DND-41 (cell line): ENCODE data around the gene TAS2R46.

Experiments
- ATAC-seq: fragments of 200-7000 bp; cut with Tn5 transposase; 3 replicates; pipeline ENCODE4 v1.9.1; 2021; ENCODE audit warnings: low read depth; ENCODE audit not compliant: insufficient read depth
- DNase-seq: peaks from one replicate; pipeline ENCODE4 v3.0.0-alpha.2; 2020
- H2AFZ ChIP-seq: 2 replicates; pipeline ENCODE4 v1.6.0; 2012; ENCODE audit warnings: low read depth, low read length
- H3K27ac ChIP-seq: 2 replicates; pipeline ENCODE4 v1.5.1; 2012; ENCODE audit warnings: low read length, inconsistent platforms
- H3K27me3 ChIP-seq: fragments of 200-600 bp; sonication (generic); 2 replicates; pipeline ENCODE4 v1.6.0; 2012; ENCODE audit warnings: low read length, mild to moderate bottlenecking, inconsistent platforms; ENCODE audit not compliant: insufficient read depth, poor library complexity
- H3K36me3 ChIP-seq: 2 replicates; pipeline ENCODE4 v1.5.1; 2012; ENCODE audit warnings: low read length, inconsistent platforms; ENCODE audit not compliant: insufficient read depth
- H3K4me1 ChIP-seq: 2 replicates; pipeline ENCODE4 v1.5.1; 2012; ENCODE audit warnings: mild to moderate bottlenecking, low read length; ENCODE audit not compliant: insufficient read depth
- H3K4me2 ChIP-seq: 2 replicates; pipeline ENCODE4 v1.6.0; 2012; ENCODE audit warnings: mild to moderate bottlenecking, moderate library complexity, low read length, inconsistent platforms; ENCODE audit not compliant: insufficient read depth
- H3K4me3 ChIP-seq, 2 experiments: fragments of 200-600 bp in 1 of 2; shearing (Covaris generic) in 1 of 2; 2 replicates each; pipeline ENCODE4 v1.5.1; 2012 to 2016; ENCODE audit warnings: inconsistent platforms in 2 of 2, low read length in 2 of 2, mild to moderate bottlenecking in 2 of 2, low read depth in 1 of 2, moderate library complexity in 1 of 2
- H3K79me2 ChIP-seq: 2 replicates; pipeline ENCODE4 v1.6.0; 2012; ENCODE audit warnings: low read length, inconsistent platforms; ENCODE audit not compliant: insufficient read depth
- H3K9ac ChIP-seq: 2 replicates; pipeline ENCODE4 v1.6.0; 2012; ENCODE audit warnings: low read depth, mild to moderate bottlenecking, inconsistent platforms, low read length, moderate library complexity
- H3K9me3 ChIP-seq: 2 replicates; pipeline ENCODE4 v1.5.1; 2012; ENCODE audit warnings: low read length, moderate library complexity, mild to moderate bottlenecking, inconsistent platforms; ENCODE audit not compliant: insufficient read depth, severe bottlenecking
- H4K20me1 ChIP-seq: 2 replicates; pipeline ENCODE4 v1.6.0; 2012; ENCODE audit warnings: low read length; ENCODE audit not compliant: insufficient read depth
- EZH2 ChIP-seq: IDR thresholded peaks from 3 replicates; pipeline ENCODE4 v1.6.1; 2012; ENCODE audit warnings: borderline replicate concordance, low read depth, mild to moderate bottlenecking, moderate library complexity, low read length, inconsistent platforms; ENCODE audit not compliant: severe bottlenecking
- TF ChIP-seq, protein P1 (sequence below): IDR thresholded peaks from 2 replicates; pipeline ENCODE4 v1.5.1; 2012; ENCODE audit warnings: borderline replicate concordance, low read length, moderate library complexity, mild to moderate bottlenecking; ENCODE audit not compliant: poor library complexity, severe bottlenecking; ENCODE audit errors: extremely low read depth

Gene TAS2R46

DNA sequence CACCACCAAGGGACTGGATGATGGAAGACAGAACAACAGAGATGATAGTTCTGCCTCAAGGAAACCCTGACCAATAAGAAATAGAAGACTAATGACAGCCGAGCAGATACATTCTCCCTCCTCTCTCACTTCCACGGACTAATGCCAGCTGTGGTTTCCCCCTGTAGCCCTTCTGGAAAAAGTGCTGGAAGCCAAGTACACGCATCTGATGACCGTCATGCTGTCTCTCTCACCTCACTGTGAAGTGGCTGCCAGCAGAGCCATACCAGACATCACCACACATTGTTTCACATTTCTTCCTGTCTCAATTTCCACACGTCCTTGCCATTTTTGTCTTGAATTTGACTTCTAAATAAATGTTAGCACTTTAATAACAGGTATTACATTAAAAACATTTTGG lies 27.2 kb upstream of the TAS2R46 start:
- Histone ChIP-seq H3K27ac (no peak overlapping the region), H3K4me1 (no peaks in the 10 kb centered on the region), H4K20me1 (no peaks in the 10 kb centered on the region), H3K9ac (no peak overlapping the region), H2AFZ (no peak overlapping the region), H3K4me3 (no peak overlapping the region), H3K27me3 (no peaks in the 10 kb centered on the region), H3K36me3 (no peaks in the 10 kb centered on the region), H3K9me3 (no peaks in the 10 kb centered on the region), H3K4me2 (no peak overlapping the region), H3K79me2 (no peaks in the 10 kb centered on the region)
- no peak for TF ChIP-seq EZH2
- TF ChIP-seq, protein P1, sequence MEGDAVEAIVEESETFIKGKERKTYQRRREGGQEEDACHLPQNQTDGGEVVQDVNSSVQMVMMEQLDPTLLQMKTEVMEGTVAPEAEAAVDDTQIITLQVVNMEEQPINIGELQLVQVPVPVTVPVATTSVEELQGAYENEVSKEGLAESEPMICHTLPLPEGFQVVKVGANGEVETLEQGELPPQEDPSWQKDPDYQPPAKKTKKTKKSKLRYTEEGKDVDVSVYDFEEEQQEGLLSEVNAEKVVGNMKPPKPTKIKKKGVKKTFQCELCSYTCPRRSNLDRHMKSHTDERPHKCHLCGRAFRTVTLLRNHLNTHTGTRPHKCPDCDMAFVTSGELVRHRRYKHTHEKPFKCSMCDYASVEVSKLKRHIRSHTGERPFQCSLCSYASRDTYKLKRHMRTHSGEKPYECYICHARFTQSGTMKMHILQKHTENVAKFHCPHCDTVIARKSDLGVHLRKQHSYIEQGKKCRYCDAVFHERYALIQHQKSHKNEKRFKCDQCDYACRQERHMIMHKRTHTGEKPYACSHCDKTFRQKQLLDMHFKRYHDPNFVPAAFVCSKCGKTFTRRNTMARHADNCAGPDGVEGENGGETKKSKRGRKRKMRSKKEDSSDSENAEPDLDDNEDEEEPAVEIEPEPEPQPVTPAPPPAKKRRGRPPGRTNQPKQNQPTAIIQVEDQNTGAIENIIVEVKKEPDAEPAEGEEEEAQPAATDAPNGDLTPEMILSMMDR = no peak
- DNase-seq = no peak
- ATAC-seq = no peak

DNA sequence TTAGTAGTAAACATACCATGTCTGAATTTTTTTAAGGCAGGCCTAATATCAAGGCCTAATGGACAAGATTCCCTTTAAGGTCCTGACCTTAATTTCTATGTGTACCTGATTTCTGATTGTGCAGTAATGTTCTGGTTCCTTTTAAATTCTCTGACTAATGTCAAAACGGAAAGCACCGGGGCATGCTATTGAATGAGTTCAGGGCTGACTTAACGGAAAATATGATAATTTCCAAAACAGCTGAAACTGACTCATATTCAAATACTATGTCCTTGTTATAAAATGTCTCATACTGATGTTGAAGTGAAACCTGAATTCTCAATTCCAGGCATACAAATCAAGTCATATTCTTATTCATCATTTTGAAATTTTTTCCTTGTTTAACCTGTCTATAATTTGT lies 23.3 kb upstream of the TAS2R46 start:
- H3K36me3 ChIP-seq = no peaks in the 10 kb centered on the region
- H3K4me3 ChIP-seq = no peak overlapping the region
- TF ChIP-seq, protein P1 = no peak
- no peak for TF ChIP-seq EZH2
- H3K27ac ChIP-seq = no peak overlapping the region
- H2AFZ ChIP-seq = no peak overlapping the region
- ATAC-seq (no peak), DNase-seq (no peak)
- H3K9me3 ChIP-seq = peaks cover 4% of the 10 kb centered on the region
- no peaks in the 10 kb centered on the region for H3K79me2 ChIP-seq
- H3K9ac ChIP-seq = no peak overlapping the region
- no peaks in the 10 kb centered on the region for H3K27me3 ChIP-seq
- H4K20me1 ChIP-seq = no peaks in the 10 kb centered on the region
- H3K4me1 ChIP-seq = no peaks in the 10 kb centered on the region
- H3K4me2 ChIP-seq = no peak overlapping the region

DNA sequence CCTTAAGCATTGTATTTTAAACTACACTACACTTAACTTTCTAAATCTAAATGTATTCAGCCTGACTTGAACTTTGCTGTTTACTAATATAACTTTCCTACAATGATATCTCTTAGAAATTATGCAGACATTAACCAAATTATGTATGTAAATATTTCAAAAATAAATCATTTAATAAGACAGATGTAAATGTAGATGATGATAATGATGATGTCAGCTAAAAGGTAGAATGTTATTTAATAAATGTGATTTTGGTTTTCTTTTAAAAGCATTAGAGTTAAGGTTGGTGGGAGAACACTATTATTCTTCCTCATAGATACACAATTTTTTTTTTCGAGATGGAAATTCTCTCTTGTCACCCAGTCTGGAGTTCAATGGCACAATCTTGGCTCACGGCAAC lies 19.9 kb upstream of the TAS2R46 start:
- H4K20me1 ChIP-seq = no peaks in the 10 kb centered on the region
- no peak for TF ChIP-seq EZH2
- TF ChIP-seq, protein P1 = no peak
- no peak for ATAC-seq
- H3K79me2 ChIP-seq = no peaks in the 10 kb centered on the region
- no peaks in the 10 kb centered on the region for H3K4me1 ChIP-seq
- no peaks in the 10 kb centered on the region for H3K36me3 ChIP-seq
- no peak overlapping the region for H3K9ac ChIP-seq
- H3K4me3 ChIP-seq = no peak overlapping the region
- H3K9me3 ChIP-seq = peaks cover 4% of the 10 kb centered on the region
- DNase-seq = no peak
- no peak overlapping the region for H3K4me2 ChIP-seq
- no peaks in the 10 kb centered on the region for H3K27me3 ChIP-seq
- H3K27ac ChIP-seq = no peak overlapping the region
- H2AFZ ChIP-seq = no peak overlapping the region

DNA sequence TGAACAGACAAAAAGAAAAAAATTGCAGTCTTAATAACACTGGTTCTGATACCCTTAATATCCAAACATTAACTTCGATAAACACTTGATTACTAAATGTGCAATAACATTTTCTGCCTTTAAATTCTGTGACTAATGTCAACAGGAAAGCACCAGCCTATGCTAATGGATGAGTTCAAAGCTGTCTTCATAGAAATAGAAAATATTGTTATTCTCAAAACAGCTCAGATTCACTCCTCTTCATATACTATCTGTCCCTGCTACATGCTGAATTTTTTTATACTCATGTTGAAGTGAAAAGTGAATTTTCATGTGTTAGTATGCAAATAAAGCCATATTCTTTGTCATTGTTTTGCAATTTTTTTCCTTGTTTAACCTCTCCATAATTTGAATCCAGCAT lies 16.2 kb upstream of the TAS2R46 start:
- Histone ChIP-seq H3K4me2 (no peak overlapping the region), H3K36me3 (no peaks in the 10 kb centered on the region), H2AFZ (no peak overlapping the region), H4K20me1 (no peaks in the 10 kb centered on the region), H3K9ac (no peak overlapping the region), H3K4me3 (no peak overlapping the region), H3K79me2 (no peaks in the 10 kb centered on the region), H3K9me3 (peaks cover 4% of the 10 kb centered on the region), H3K27me3 (no peaks in the 10 kb centered on the region), H3K4me1 (no peaks in the 10 kb centered on the region), H3K27ac (no peak overlapping the region)
- no peak for ATAC-seq
- TF ChIP-seq, protein P1 = no peak
- TF ChIP-seq EZH2 = no peak
- no peak for DNase-seq
